Muscle of leg (tissue), 11 donors: ENCODE data around the gene FBXL5. TPM values are rescaled to one million over a fixed set of nuclear protein-coding genes. Genes with fewer than 3 reads are reported as not detected.

Experiments
- DNase-seq: peaks from one replicate; pipeline ENCODE4 v3.0.0; 2013
- H3K27ac ChIP-seq: one replicate; pipeline ENCODE4 v1.5.1; 2013; ENCODE audit warnings: mild to moderate bottlenecking, low read length, control low read depth
- H3K27me3 ChIP-seq: one replicate; pipeline ENCODE4 v1.6.1; 2013; ENCODE audit warnings: low read length; ENCODE audit not compliant: control insufficient read depth, insufficient read depth
- H3K36me3 ChIP-seq: one replicate; pipeline ENCODE4 v1.6.1; 2013; ENCODE audit warnings: low read length; ENCODE audit not compliant: control insufficient read depth, insufficient read depth
- H3K4me1 ChIP-seq: one replicate; pipeline ENCODE4 v1.6.1; 2013; ENCODE audit warnings: low read length; ENCODE audit not compliant: control insufficient read depth, insufficient read depth
- H3K4me3 ChIP-seq: one replicate; pipeline ENCODE4 v1.5.1; 2013; ENCODE audit warnings: low read length, control low read depth
- H3K9me3 ChIP-seq: replicated peaks from 2 replicates; pipeline ENCODE4 v1.6.1; 2013; ENCODE audit warnings: low read depth, low read length; ENCODE audit not compliant: control insufficient read depth
- WGBS: methylation state at CpG from one replicate; pipeline ENCODE4 v1.1.5; 2013; ENCODE audit warnings: missing lambda C conversion rate; ENCODE audit not compliant: insufficient coverage; 5-methylcytosine and 5-hydroxymethylcytosine counted together
- polyA plus RNA-seq, 8 donors: library from polyadenylated mRNA; unstranded; fragments of 120-200 nt; gene quantifications; one replicate each; pipeline versions ENCODE4 v1.2.1 to v1.2.3, GENCODE V29; 2013; ENCODE audit warnings: inconsistent platforms in 1 of 8, low replicate concordance in 1 of 8; ENCODE audit not compliant: insufficient read length in 8 of 8, insufficient read depth in 1 of 8
- total RNA-seq: library from RNA; stranded (reverse); fragments of 120-200 nt; gene quantifications from one replicate; pipeline ENCODE4 v1.2.4, GENCODE V29; 2013

FBXL5 gene
- total and polyA plus RNA-seq, 9 donors: 54.2 to 80.5 (median 66.4) TPM

DNA sequence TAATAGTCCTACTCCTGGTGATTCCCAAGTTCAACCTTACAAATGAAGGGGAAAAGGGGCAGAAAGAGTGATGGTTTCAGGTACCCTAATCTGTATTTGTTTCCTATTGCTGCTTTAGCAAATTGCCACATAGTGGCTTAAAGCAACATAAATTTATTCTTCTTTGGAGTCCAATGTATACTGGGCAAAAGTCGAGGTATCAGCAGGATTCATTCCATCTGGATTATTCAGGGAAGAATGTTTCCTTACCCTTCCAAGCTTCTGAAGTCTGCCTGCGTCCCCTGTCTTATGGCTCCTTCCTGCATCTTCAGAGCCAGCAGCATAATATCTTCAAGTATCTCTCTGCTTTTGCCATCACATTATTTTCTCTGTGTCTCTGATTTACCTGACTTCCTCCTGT, 37.4 kb upstream of the FBXL5 start:
- Histone ChIP-seq H3K27me3 (no peaks in the 10 kb centered on the region), H3K27ac (no peak overlapping the region), H3K36me3 (peaks cover 2% of the 10 kb centered on the region), H3K4me3 (no peak overlapping the region), H3K4me1 (peaks cover 3% of the 10 kb centered on the region), H3K9me3 (no peaks in the 10 kb centered on the region)
- 82% methylated on average over 1 of the region's 2 CpGs for WGBS
- DNase-seq: no peak

DNA sequence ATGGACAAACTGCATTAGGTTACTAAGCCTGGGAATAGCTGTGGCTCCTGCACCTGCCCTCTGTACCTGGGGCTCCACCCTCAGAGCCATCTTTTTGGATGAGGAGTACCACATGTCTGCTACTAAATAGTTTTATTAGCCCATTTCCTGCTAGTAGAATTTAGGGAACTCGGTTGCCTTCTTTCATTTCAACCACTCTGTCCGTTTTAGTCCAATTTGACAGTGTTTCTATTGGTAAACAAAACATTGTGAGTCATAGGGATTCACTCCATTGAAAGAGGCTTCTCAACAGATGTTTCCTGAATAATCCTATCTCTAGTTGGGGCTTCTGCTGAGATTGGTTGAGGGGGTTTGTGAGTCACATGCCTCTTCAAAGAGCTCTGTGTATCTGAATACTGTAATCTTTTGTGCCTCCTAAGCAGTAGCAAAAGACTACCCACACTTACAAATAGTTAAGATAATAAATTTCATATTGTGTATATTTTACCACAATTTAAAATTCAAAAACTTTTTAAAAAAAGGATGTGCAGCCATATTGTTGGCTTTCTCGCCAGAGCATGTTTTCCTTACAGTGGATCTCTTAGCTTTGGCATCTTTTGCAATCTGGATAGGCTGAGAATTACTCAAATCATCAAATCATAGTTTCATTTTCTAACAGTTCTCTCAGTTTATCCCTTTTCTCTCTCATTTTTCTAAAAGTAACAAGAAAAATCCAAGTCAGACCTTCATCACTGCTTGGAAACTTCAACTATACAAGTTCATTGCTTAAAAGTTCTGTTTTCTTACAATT, 36.4 kb upstream of the FBXL5 start:
- peak; percentile 38 for DNase-seq
- Histone ChIP-seq H3K36me3 (peaks cover 2% of the 10 kb centered on the region), H3K4me3 (no peak overlapping the region), H3K9me3 (no peaks in the 10 kb centered on the region), H3K4me1 (peaks cover 3% of the 10 kb centered on the region), H3K27me3 (no peaks in the 10 kb centered on the region), H3K27ac (no peak overlapping the region)
- 75% methylated on average over 1 of the region's 3 CpGs for WGBS

DNA sequence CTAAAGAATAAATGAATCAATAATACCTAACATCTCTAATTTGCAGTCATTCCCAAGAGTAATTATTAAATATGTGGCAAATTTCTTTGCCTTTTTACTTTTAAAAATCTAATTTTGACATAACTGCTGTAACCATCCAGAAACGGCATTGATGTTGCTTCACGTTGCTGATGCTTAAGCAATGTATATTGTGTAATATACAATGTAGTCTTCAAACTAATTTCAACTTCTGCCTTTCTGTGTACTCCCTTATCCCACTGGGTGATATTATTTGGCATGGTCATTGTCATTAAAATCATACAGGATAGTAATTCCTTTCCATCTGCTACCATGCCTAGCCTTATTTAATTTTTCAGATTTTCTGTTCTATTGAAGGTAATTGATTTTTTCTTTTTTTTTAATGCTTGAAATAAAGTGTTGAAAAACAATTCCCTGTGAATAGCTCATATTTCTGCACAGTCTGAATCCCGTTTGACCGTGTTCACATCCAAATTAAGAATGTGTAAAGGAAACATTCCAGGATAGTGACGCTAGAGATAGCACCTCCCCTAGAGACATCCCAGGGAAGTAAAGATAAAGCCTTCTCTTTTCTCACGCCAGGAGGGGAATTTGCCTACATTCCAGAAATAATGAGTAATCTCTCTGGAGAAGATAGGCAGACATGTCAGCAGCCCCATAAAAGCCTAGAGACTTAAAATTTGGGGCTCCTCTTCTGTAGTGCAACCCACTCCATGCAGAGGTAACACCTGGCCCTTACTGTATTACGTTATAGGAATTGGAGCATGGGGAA, 35.1 kb upstream of the FBXL5 start:
- Histone ChIP-seq H3K4me3 (no peak overlapping the region), H3K27ac (peak overlapping the region; percentile 2), H3K36me3 (peaks cover 13% of the 10 kb centered on the region), H3K4me1 (peaks cover 3% of the 10 kb centered on the region), H3K9me3 (no peaks in the 10 kb centered on the region), H3K27me3 (no peaks in the 10 kb centered on the region)
- WGBS: no CpG with 5 or more reads among the region's 7 CpGs
- peak; percentile 63 for DNase-seq

DNA sequence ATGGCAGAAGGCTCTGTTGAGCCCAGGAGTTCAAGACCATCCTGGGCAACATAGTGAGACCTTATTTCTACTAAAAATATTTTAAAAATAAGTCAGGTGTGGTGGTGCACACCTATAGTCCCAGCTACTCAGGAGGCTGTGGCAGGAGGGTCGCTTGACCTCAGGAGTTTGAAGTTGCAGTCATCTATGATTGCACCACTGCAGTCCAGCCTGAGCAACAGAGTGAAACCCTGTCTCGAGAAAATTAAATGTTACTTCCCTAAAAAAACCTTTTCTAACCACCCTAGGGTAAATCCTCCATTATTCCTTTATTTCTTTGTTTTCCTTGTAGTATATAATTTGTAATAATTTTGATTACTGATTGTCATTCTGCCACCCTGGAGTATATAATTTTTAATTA, 34.4 kb upstream of the FBXL5 start:
- H3K4me3 ChIP-seq: no peak overlapping the region
- WGBS: no CpG with 5 or more reads among the region's 2 CpGs
- peaks cover 17% of the 10 kb centered on the region for H3K36me3 ChIP-seq
- no peaks in the 10 kb centered on the region for H3K27me3 ChIP-seq
- H3K4me1 ChIP-seq: peaks cover 3% of the 10 kb centered on the region
- no peak for DNase-seq
- H3K27ac ChIP-seq: no peak overlapping the region
- H3K9me3 ChIP-seq: no peaks in the 10 kb centered on the region

DNA sequence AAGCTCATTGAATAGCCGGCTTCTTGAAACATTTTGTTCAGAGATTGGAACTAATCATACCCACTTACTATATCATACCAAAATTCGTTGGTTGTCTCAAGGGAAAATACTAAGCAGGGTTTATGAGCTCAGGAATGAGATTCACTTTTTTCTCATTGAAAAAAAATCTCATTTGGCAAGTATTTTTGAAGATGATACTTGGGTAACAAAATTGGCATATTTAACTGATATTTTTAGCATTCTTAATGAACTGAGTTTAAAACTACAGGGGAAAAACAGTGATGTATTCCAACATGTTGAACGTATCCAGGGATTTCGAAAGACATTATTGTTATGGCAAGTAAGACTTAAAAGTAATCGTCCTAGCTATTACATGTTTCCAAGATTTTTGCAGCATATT, 32.9 kb upstream of the FBXL5 start:
- DNase-seq: no peak
- Histone ChIP-seq H3K27me3 (no peaks in the 10 kb centered on the region), H3K27ac (no peak overlapping the region), H3K4me3 (no peak overlapping the region), H3K36me3 (peaks cover 20% of the 10 kb centered on the region), H3K9me3 (no peaks in the 10 kb centered on the region), H3K4me1 (peaks cover 3% of the 10 kb centered on the region)
- no CpG with 5 or more reads among the region's 5 CpGs for WGBS

DNA sequence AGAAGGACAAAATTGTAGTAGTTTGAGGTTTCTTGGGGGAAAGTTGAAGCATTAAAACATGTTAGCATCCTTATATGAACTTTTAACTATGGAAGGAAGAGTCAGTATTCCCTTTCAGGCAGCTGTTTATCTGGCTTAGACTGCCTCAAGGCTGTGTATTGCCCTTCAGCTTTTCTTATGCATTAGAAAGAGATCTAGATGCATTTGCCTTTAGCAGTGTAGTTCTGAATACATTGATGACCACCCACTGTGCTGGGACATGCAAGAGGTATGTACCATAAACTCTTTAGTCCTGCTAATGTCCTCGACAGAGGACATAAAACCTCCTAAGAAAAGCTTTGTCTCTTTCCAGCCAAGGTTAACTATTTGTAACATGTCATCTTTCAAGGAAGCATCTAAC, 29.3 kb upstream of the FBXL5 start:
- Histone ChIP-seq H3K27ac (no peak overlapping the region), H3K9me3 (no peaks in the 10 kb centered on the region), H3K4me1 (no peaks in the 10 kb centered on the region), H3K27me3 (no peaks in the 10 kb centered on the region), H3K4me3 (no peak overlapping the region), H3K36me3 (peaks cover 20% of the 10 kb centered on the region)
- no CpG with 5 or more reads among the region's 1 CpG for WGBS
- no peak for DNase-seq

DNA sequence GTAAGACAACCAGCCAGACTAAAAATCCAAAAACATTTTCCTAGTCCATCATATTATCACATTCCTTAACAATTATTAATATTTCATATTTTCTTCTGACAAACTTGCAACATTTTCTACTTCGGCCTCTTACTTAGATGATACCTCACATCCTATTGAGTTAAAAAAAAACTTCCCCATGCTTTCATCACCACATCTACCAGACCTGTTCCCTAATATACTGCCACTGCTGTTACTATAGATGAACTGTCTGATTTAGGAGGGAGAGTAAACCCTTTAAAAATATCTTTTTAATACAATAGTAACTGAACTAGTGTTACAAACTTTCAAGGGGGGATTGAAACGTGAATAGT, 28.0 kb upstream of the FBXL5 start:
- Histone ChIP-seq H3K4me1 (no peaks in the 10 kb centered on the region), H3K4me3 (peak overlapping the region; percentile 84)
- no CpG with 5 or more reads among the region's 2 CpGs for WGBS

DNA sequence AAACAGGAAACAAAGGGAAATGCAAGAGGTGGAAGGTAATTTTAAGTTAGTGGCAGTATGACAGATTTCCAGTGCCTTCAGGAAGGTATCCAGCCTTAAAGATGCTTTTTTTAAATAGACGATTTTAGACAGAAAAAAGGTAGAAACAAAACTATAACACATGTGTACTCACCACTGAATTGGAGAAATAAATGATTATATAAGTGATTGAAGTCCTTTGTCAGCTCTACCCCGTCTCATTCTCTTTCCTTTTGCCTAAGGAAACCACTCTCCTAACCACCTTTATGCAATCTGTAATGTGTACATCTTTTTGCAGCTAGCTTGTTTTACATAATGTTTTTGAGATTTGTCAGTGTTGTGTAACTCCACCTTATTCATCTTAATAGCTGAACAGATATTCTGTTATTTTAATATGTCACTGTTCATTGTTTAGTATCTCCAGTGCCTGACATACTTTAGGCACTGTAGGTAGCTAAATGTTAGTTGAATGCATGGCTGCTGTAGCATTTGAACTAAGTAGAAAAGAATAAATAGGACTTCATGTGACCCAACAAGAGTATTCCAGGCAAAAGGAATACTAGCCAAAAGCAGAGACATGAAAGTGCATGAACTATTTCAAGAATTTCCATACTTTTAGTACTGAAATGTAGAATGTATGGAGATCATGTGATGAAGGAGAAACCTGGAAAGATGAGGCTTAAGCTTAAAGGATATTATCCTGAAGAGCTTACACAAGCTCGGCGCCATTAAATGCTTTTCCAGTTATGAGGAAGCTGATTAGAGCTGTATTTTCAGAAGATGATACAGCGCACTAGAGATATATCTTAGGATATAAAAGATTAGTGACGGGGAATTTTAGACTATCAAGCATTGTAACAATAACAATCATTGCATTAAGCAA, 27.3 kb upstream of the FBXL5 start:
- no peaks in the 10 kb centered on the region for H3K4me1 ChIP-seq
- peaks cover 18% of the 10 kb centered on the region for H3K36me3 ChIP-seq
- WGBS: 38% methylated on average over 2 of the region's 6 CpGs
- peak overlapping the region; percentile 84 for H3K4me3 ChIP-seq
- peak; percentile 40 for DNase-seq
- peak overlapping the region; percentile 95 for H3K27ac ChIP-seq
- H3K27me3 ChIP-seq: no peaks in the 10 kb centered on the region
- H3K9me3 ChIP-seq: no peaks in the 10 kb centered on the region

More for the DNA sequence above, 28.0 kb upstream of the FBXL5 start:
- no peak overlapping the region for H3K27ac ChIP-seq
- no peak for DNase-seq
- no peaks in the 10 kb centered on the region for H3K27me3 ChIP-seq
- H3K9me3 ChIP-seq: no peaks in the 10 kb centered on the region
- H3K36me3 ChIP-seq: peaks cover 18% of the 10 kb centered on the region

DNA sequence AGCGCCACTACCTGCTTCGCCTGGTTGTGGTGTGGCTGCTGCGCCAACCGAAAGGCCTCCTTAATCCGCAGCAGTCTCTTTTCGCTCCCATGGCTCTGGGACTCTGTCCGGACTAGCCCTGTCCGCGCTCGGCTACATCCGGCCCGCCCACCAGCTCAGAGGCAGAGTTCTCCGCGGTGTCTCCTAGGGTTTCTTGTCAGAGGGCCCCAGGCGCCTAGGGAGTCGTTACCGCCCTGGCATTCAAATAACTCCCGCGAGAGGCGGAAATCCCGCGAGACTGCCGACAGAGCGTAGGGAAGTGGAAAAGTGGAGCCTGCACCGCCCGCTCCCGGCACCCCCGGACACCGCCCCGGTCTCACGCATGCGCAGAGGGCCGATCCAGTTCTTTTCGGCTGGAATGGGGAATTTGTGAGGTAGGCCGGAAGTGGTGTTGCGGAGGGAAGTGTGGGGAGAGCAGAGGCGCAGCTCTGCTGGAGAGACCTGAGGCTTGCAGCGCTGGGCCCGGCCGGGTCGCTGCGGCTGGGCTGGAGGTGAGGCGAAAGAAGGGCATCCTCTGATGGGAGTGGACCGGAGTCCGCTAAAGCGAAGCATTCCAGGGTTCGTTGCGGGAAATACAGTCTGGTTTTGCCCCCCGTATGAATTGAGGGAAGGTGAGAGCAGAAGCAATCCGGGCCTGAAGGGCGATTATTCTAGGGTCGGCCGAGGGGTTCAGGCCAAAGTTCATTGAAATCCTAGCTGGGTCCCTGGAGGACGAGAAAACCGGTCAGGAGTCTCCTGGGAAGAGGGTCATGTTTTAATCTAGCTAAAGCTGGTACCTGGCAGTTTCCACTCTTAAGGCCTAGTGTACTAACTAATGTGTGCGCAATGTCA, 26.4 kb upstream of the FBXL5 start, which contains the start of gene FAM200B:
FAM200B (plus strand) TSS at position 456 of the 870 bp plus-strand sequence. CDS start 5,151 bp downstream, outside the sequence.
- Histone ChIP-seq H3K36me3 (peaks cover 18% of the 10 kb centered on the region), H3K27ac (peak within 1 kb of the TSS; percentile 95), H3K4me3 (peak within 1 kb of the TSS; percentile 84), H3K27me3 (no peaks in the 10 kb centered on the region), H3K9me3 (no peaks in the 10 kb centered on the region), H3K4me1 (no peaks in the 10 kb centered on the region)
- WGBS: under 1% methylated on average over 50 of the region's 56 CpGs
- peak; percentile 99 for DNase-seq
